Tibial nerve (tissue), 4 donors: ENCODE results near the gene RIPOR3.

Experiments
- CTCF ChIP-seq, 5 experiments: fragments of 200-600 bp in 3 of 5; fragments of 450-650 bp in 2 of 5; sonication (generic) in 3 of 5; IDR thresholded peaks; one replicate each; pipeline ENCODE4 v1.5.1; 2016 to 2019; ENCODE audit warnings: antibody characterized with exemption in 5 of 5, mild to moderate bottlenecking in 3 of 5, moderate library complexity in 2 of 5
- EP300 ChIP-seq, 2 donors: sonication (generic); formaldehyde crosslinking; IDR thresholded peaks; one replicate each; pipeline ENCODE4 v1.6.1; 2017; ENCODE audit warnings: antibody characterized with exemption in 2 of 2, mild to moderate bottlenecking in 1 of 2
- POLR2A ChIP-seq, 2 donors: fragments of 450-650 bp; IDR thresholded peaks; one replicate each; pipeline ENCODE4 v1.6.1; 2017; ENCODE audit warnings: antibody characterized with exemption in 2 of 2, mild to moderate bottlenecking in 2 of 2, moderate library complexity in 2 of 2

DNA sequence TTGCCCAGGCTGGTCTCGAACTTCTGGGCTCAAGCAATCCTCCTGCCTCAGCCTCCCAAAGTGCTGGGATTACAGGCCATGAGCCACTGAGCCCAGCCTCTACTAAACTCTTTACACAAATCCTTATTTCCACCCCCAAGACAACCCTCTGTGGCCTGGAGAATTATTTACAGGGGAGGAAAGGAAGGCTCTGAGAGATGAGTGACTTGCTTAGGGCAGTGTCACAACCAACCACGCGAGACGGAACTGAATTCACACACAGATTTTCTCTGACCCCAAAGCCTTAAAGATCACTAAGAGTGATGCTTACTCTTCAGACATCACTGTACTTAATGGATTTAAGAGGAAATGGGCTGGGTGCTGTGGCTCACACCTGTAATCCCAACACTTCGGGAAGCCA lies 86.2 kb downstream of the RIPOR3 start:
- TF ChIP-seq POLR2A (IDR thresholded peaks at IDR 0.05) (no peak), CTCF (IDR thresholded peaks at IDR 0.05) (no peak), EP300 (IDR thresholded peaks at IDR 0.05) (no peak)
